Panc1 (cell line): ENCODE measurements around the gene DOK5. TPM values are rescaled to one million over a fixed set of nuclear protein-coding genes. Genes with fewer than 3 reads are reported as not detected.

Experiments
- ATAC-seq: fragments of 200-7000 bp; cut with Tn5 transposase; 2 replicates; pipeline ENCODE4 v1.9.1; 2020; ENCODE audit warnings: mild to moderate bottlenecking, moderate library complexity
- BruUV-seq: library from RNA; stranded (reverse); fragments of 400-500 nt; replicated peaks from 2 replicates; lab custom pipeline; 2021; lab: Mats Ljungman, UMichigan
- CTCF ChIA-PET: fragments of 300-600 bp; sonication (Branson Sonifier 250); formaldehyde crosslinking; loops from one replicate; lab custom pipeline; 2022; ENCODE audit warnings: antibody characterized with exemption; lab: Charles Lee
- POLR2A ChIA-PET: fragments of 300-600 bp; sonication (Branson Sonifier 250); formaldehyde crosslinking; loops from one replicate; lab custom pipeline; 2022; ENCODE audit warnings: antibody characterized with exemption; lab: Charles Lee
- DNase-seq: peaks from one replicate; pipeline ENCODE4 v3.0.0-alpha.2; 2010; ENCODE audit warnings: low read depth, low spot score
- H3K27ac ChIP-seq: 2 replicates; pipeline ENCODE4 v1.5.1; 2011; ENCODE audit warnings: mild to moderate bottlenecking, low read length, inconsistent platforms
- H3K27me3 ChIP-seq: fragments of 200-500 bp; sonication (Bioruptor generic); 2 replicates; pipeline ENCODE4 v1.6.0; 2014; ENCODE audit warnings: low read length, inconsistent platforms; ENCODE audit not compliant: control insufficient read depth, insufficient read depth
- H3K36me3 ChIP-seq: fragments of 200-500 bp; sonication (Bioruptor generic); 2 replicates; pipeline ENCODE4 v1.5.1; 2014; ENCODE audit warnings: inconsistent platforms, mild to moderate bottlenecking, low read length, moderate library complexity; ENCODE audit not compliant: control insufficient read depth, insufficient read depth
- H3K4me1 ChIP-seq: 2 replicates; pipeline ENCODE4 v1.5.1; 2011; ENCODE audit warnings: inconsistent platforms, mild to moderate bottlenecking, low read length, moderate library complexity; ENCODE audit not compliant: control insufficient read depth, insufficient read depth
- H3K4me3 ChIP-seq, 2 experiments: 2 replicates each; pipeline ENCODE4 v1.5.1; 2011 to 2012; ENCODE audit warnings: low read depth in 2 of 2, low read length in 2 of 2, mild to moderate bottlenecking in 2 of 2, inconsistent platforms in 1 of 2, moderate library complexity in 1 of 2
- H3K9me3 ChIP-seq: fragments of 200-500 bp; sonication (Bioruptor generic); 2 replicates; pipeline ENCODE4 v1.5.1; 2014; ENCODE audit warnings: low read depth, mild to moderate bottlenecking, inconsistent platforms, low read length, moderate library complexity; ENCODE audit not compliant: control insufficient read depth, insufficient read depth
- CTCF ChIP-seq: fragments of 450-650 bp; IDR thresholded peaks from 2 replicates; pipeline ENCODE4 v1.5.1; 2017; ENCODE audit warnings: mild to moderate bottlenecking
- POLR2AphosphoS5 ChIP-seq: IDR thresholded peaks from 2 replicates; pipeline ENCODE4 v1.6.1; 2012; ENCODE audit warnings: mild to moderate bottlenecking, low read depth, low read length, moderate library complexity
- REST ChIP-seq, 2 experiments: IDR thresholded peaks; 2 replicates each; pipeline ENCODE4 v1.6.1; 2011 to 2012; ENCODE audit warnings: low read depth in 2 of 2, control low read depth in 1 of 2, low read length in 1 of 2, mild to moderate bottlenecking in 1 of 2, moderate library complexity in 1 of 2; ENCODE audit not compliant: insufficient read depth in 1 of 2
- SIN3A ChIP-seq: IDR thresholded peaks from 2 replicates; pipeline ENCODE4 v1.6.1; 2012; ENCODE audit warnings: low read depth, mild to moderate bottlenecking, low read length, moderate library complexity, borderline replicate concordance; ENCODE audit not compliant: insufficient read depth
- in situ Hi-C: cut with HindIII; loops from 2 replicates; pipeline ENCODE4 v1.10.0; 2016; ENCODE audit warnings: low sequenced_read_pairs, low pct_unique_long_range_greater_than_20kb
- intact Hi-C: fragments of 100-400 bp; cut with micrococcal nuclease; formaldehyde crosslinking; loops from one replicate; pipeline ENCODE4 v1.10.0; 2022; ENCODE audit not compliant: unreplicated experiment
- total RNA-seq: library from RNA; stranded (reverse); gene quantifications from one replicate; pipeline ENCODE4 v1.2.1, GENCODE V29; 2021; ENCODE audit not compliant: unreplicated experiment

DOK5 gene
- total RNA-seq, 1 experiment from 2014 or later, result 0.18 TPM

GRCh38 chr20:54658525-54658924, 183.1 kb downstream of the DOK5 start:
- Histone ChIP-seq H3K27me3 (peaks cover 15% of the 10 kb centered on the region), H3K9me3 (no peaks in the 10 kb centered on the region), H3K4me3 (no peak overlapping the region), H3K27ac (no peak overlapping the region), H3K36me3 (no peaks in the 10 kb centered on the region), H3K4me1 (no peaks in the 10 kb centered on the region)
- ATAC-seq, result no peak
- intact Hi-C loops, result no loop called here
- no TSS peak for BruUV-seq
- no peak for TF ChIP-seq CTCF
- POLR2A ChIA-PET, result no interaction called here
- no peak for DNase-seq
- in situ Hi-C loops, result no loop called here
- CTCF ChIA-PET, result no interaction called here

- no peak for TF ChIP-seq SIN3A
- TF ChIP-seq REST (IDR thresholded peaks at IDR 0.05; ENCODE audit: insufficient read depth in 1 of 2, low read depth in 2 of 2, low read length in 1 of 2), result no peak
- no peak for TF ChIP-seq POLR2AphosphoS5
- TF ChIP-seq CTCF, result no peak
- no peak overlapping the region for H3K27ac ChIP-seq
- no peak for ATAC-seq
- intact Hi-C loops (no loop called here), in situ Hi-C loops (no loop called here)
- CTCF ChIA-PET, result no interaction called here
- no peak overlapping the region for H3K4me3 ChIP-seq
- POLR2A ChIA-PET, result no interaction called here
- H3K27me3 ChIP-seq, result peaks cover 7% of the 10 kb centered on the region; the same call in 1 of the 2 replicates
- no peaks in the 10 kb centered on the region for H3K4me1 ChIP-seq
- no peaks in the 10 kb centered on the region for H3K36me3 ChIP-seq
- no peaks in the 10 kb centered on the region for H3K9me3 ChIP-seq
- no TSS peak for BruUV-seq
- no peak for DNase-seq
Observed at GRCh38 chr20:54661265-54661664, 185.9 kb downstream of the DOK5 start.
